H9 (cell line): ENCODE measurements around the gene TMTC1. TPM values are rescaled to one million over a fixed set of nuclear protein-coding genes. Genes with fewer than 3 reads are reported as not detected.

Source experiments
- DNase-seq: peaks from one replicate; pipeline ENCODE4 v3.0.0-alpha.2; 2017
- H2AFZ ChIP-seq: one replicate; pipeline ENCODE4 v1.6.1; 2013; ENCODE audit warnings: mild to moderate bottlenecking, low read length, control low read depth, moderate library complexity
- H2AK5ac ChIP-seq: 2 replicates; pipeline ENCODE4 v1.6.1; 2013; ENCODE audit warnings: low read length, control low read depth, mixed read lengths; ENCODE audit not compliant: insufficient read length
- H2BK120ac ChIP-seq: one replicate; pipeline ENCODE4 v1.6.1; 2013; ENCODE audit warnings: low read depth, mild to moderate bottlenecking, low read length, control low read depth, inconsistent platforms; ENCODE audit not compliant: poor library complexity, severe bottlenecking
- H2BK12ac ChIP-seq: 2 replicates; pipeline ENCODE4 v1.6.1; 2013; ENCODE audit warnings: low read length, control low read depth, mixed read lengths, low read depth; ENCODE audit not compliant: insufficient read length
- H2BK15ac ChIP-seq: 2 replicates; pipeline ENCODE4 v1.6.1; 2013; ENCODE audit warnings: low read depth, low read length, control low read depth
- H2BK20ac ChIP-seq: one replicate; pipeline ENCODE4 v1.6.1; 2013; ENCODE audit warnings: low read depth, mild to moderate bottlenecking, low read length, control low read depth, inconsistent platforms; ENCODE audit not compliant: poor library complexity, severe bottlenecking
- H2BK5ac ChIP-seq: 2 replicates; pipeline ENCODE4 v1.6.1; 2013; ENCODE audit warnings: low read length, control low read depth, mixed read lengths; ENCODE audit not compliant: insufficient read length
- H3K14ac ChIP-seq: 2 replicates; pipeline ENCODE4 v1.6.1; 2013; ENCODE audit warnings: low read length, control low read depth; ENCODE audit not compliant: insufficient read depth
- H3K18ac ChIP-seq: 2 replicates; pipeline ENCODE4 v1.6.1; 2013; ENCODE audit warnings: low read depth, mild to moderate bottlenecking, mixed read lengths, low read length, control low read depth; ENCODE audit not compliant: insufficient read length
- H3K23ac ChIP-seq: 2 replicates; pipeline ENCODE4 v1.6.1; 2013; ENCODE audit warnings: low read length, control low read depth, mixed read lengths, low read depth; ENCODE audit not compliant: insufficient read length
- H3K23me2 ChIP-seq: 2 replicates; pipeline ENCODE4 v1.6.1; 2013; ENCODE audit warnings: low read depth, mild to moderate bottlenecking, mixed read lengths, low read length, control low read depth; ENCODE audit not compliant: insufficient read length, poor library complexity, severe bottlenecking
- H3K27ac ChIP-seq: 2 replicates; pipeline ENCODE4 v1.5.1; 2013; ENCODE audit warnings: low read length, control low read depth, mixed read lengths, low read depth; ENCODE audit not compliant: insufficient read length
- H3K27me3 ChIP-seq: 2 replicates; pipeline ENCODE4 v1.6.1; 2013; ENCODE audit warnings: low read length, control low read depth, inconsistent platforms; ENCODE audit not compliant: insufficient read depth
- H3K4ac ChIP-seq: 2 replicates; pipeline ENCODE4 v1.6.1; 2013; ENCODE audit warnings: low read depth, mild to moderate bottlenecking, control low read depth, inconsistent platforms, low read length, moderate library complexity
- H3K4me1 ChIP-seq: 2 replicates; pipeline ENCODE4 v1.6.1; 2013; ENCODE audit warnings: low read length, control low read depth, inconsistent platforms; ENCODE audit not compliant: insufficient read depth
- H3K4me2 ChIP-seq: 2 replicates; pipeline ENCODE4 v1.6.1; 2013; ENCODE audit warnings: low read length, control low read depth, mixed read lengths; ENCODE audit not compliant: insufficient read length, insufficient read depth
- H3K56ac ChIP-seq: 2 replicates; pipeline ENCODE4 v1.6.1; 2013; ENCODE audit warnings: low read depth, mild to moderate bottlenecking, mixed read lengths, low read length, control low read depth; ENCODE audit not compliant: insufficient read length
- H3K79me1 ChIP-seq: 2 replicates; pipeline ENCODE4 v1.6.1; 2013; ENCODE audit warnings: low read depth, mild to moderate bottlenecking, moderate library complexity, low read length, control low read depth, inconsistent platforms; ENCODE audit not compliant: insufficient read depth, poor library complexity, severe bottlenecking
- H3K79me2 ChIP-seq: 2 replicates; pipeline ENCODE4 v1.6.1; 2013; ENCODE audit warnings: low read length, control low read depth, inconsistent platforms; ENCODE audit not compliant: insufficient read depth
- H3K9ac ChIP-seq: 2 replicates; pipeline ENCODE4 v1.6.1; 2013; ENCODE audit warnings: low read length, control low read depth, mixed read lengths; ENCODE audit not compliant: insufficient read length; ENCODE audit errors: extremely low read depth
- H3K9me3 ChIP-seq: one replicate; pipeline ENCODE4 v1.6.1; 2013; ENCODE audit warnings: low read depth, low read length, inconsistent platforms; ENCODE audit not compliant: control insufficient read depth
- H3T11ph ChIP-seq: one replicate; pipeline ENCODE4 v1.6.1; 2013; ENCODE audit warnings: mild to moderate bottlenecking, low read length, control low read depth, inconsistent platforms
- H4K20me1 ChIP-seq: one replicate; pipeline ENCODE4 v1.6.1; 2013; ENCODE audit not compliant: control insufficient read depth, insufficient read length, insufficient read depth
- H4K5ac ChIP-seq: 2 replicates; pipeline ENCODE4 v1.6.1; 2013; ENCODE audit warnings: low read depth, mild to moderate bottlenecking, mixed read lengths, low read length, control low read depth; ENCODE audit not compliant: insufficient read length
- H4K8ac ChIP-seq: replicated peaks from 2 replicates; pipeline ENCODE4 v1.6.1; 2013; ENCODE audit warnings: low read length, control low read depth, mixed read lengths, low read depth; ENCODE audit not compliant: insufficient read length
- H4K91ac ChIP-seq: 2 replicates; pipeline ENCODE4 v1.6.1; 2013; ENCODE audit warnings: low read depth, mild to moderate bottlenecking, moderate library complexity, mixed read lengths, low read length, control low read depth; ENCODE audit not compliant: insufficient read length
- H3K27ac Mint-ChIP-seq, 3 experiments: 2 replicates in 2 of 3; 3 replicates in 1 of 3; pipeline ENCODE4 v1.8.0; 2020 to 2021; ENCODE audit warnings: mixed read lengths in 3 of 3, mild to moderate bottlenecking in 1 of 3, moderate library complexity in 1 of 3
- H3K27me3 Mint-ChIP-seq: 2 replicates; pipeline ENCODE4 v1.8.0; 2021; ENCODE audit warnings: low read depth, mild to moderate bottlenecking, moderate library complexity, mixed read lengths
- H3K36me3 Mint-ChIP-seq, 3 experiments: 2 replicates in 2 of 3; 3 replicates in 1 of 3; pipeline ENCODE4 v1.8.0; 2020 to 2021; ENCODE audit warnings: low read depth in 3 of 3, mixed read lengths in 3 of 3; ENCODE audit not compliant: insufficient read depth in 1 of 3
- H3K4me1 Mint-ChIP-seq, 2 experiments: 2 replicates each; pipeline ENCODE4 v1.8.0; 2020; ENCODE audit warnings: mixed read lengths in 2 of 2
- H3K4me3 Mint-ChIP-seq, 2 experiments: 2 replicates in 1 of 2; 3 replicates in 1 of 2; pipeline ENCODE4 v1.8.0; 2020 to 2021; ENCODE audit warnings: mild to moderate bottlenecking in 2 of 2, mixed read lengths in 2 of 2, moderate library complexity in 1 of 2
- H3K9me3 Mint-ChIP-seq, 2 experiments: 2 replicates in 1 of 2; 3 replicates in 1 of 2; pipeline ENCODE4 v1.8.0; 2020; ENCODE audit warnings: mild to moderate bottlenecking in 2 of 2, mixed read lengths in 2 of 2, moderate library complexity in 1 of 2
- CTCF ChIP-seq: fragments of 200-600 bp; sonication (generic); conservative IDR thresholded peaks from 3 replicates; pipeline ENCODE4 v1.8.0; 2021; ENCODE audit warnings: antibody characterized with exemption, mild to moderate bottlenecking
- WGBS: extraction: QIAGEN DNeasy Blood & Tissue Kit; methylation state at CpG from one replicate; pipeline ENCODE4 v1.1.7; 2013; ENCODE audit warnings: missing lambda C conversion rate, low lambda C conversion rate, mixed read lengths; ENCODE audit not compliant: insufficient read length; ENCODE audit errors: extremely low coverage; 5-methylcytosine and 5-hydroxymethylcytosine counted together
- total RNA-seq: library from RNA; stranded (reverse); gene quantifications from 2 replicates; pipeline ENCODE4 v1.2.1, GENCODE V29; 2021

Gene TMTC1
- total RNA-seq, 1 experiment from 2014 or later = 16.1 TPM

DNA sequence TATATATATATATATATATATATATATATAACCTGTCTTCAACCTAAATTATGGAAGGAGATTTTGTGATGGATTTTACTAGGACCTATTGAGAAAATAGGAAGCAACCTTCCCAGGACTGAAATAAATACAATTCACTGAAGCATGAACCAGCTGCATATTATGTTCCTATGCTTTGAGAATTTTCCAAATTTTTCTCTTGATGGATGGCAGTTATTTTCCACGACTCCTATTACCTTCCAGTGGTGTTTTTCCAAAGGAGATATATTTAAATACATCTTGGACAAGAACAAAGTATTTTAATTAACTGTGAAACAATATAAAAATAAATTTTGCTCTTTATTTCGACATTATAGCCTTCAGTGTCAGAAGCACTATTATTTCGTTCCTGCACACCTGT is 87.9 kb downstream of the TMTC1 start:
- H3K9me3 Mint-ChIP-seq = peaks cover 0 to 2% of the 10 kb centered on the region in 2 experiments; a peak in 1 of 5 replicates
- H3K79me1 ChIP-seq = no peaks in the 10 kb centered on the region
- H3K9ac ChIP-seq = no peak overlapping the region
- no peak overlapping the region for H2BK120ac ChIP-seq
- H3K36me3 Mint-ChIP-seq = 0 out of 7 replicates have a peak, but pooled peaks cover 0 to 5% (median 0%) of the 10 kb centered on the region in 3 experiments
- H2AFZ ChIP-seq = no peak overlapping the region
- DNase-seq = no peak
- no peaks in the 10 kb centered on the region for H3K79me2 ChIP-seq
- no peak overlapping the region for H2BK20ac ChIP-seq
- no peak overlapping the region for H3K23ac ChIP-seq
- peaks cover 35 to 37% of the 10 kb centered on the region in 2 experiments for H3K4me1 Mint-ChIP-seq
- no peak overlapping the region for H4K8ac ChIP-seq
- no peak overlapping the region for H3T11ph ChIP-seq
- no peak overlapping the region for H2BK5ac ChIP-seq
- no peak overlapping the region for H3K27ac Mint-ChIP-seq
- H4K20me1 ChIP-seq = no peaks in the 10 kb centered on the region
- H3K9me3 ChIP-seq = no peaks in the 10 kb centered on the region
- no peak overlapping the region for H3K4ac ChIP-seq
- H3K27me3 ChIP-seq = no peaks in the 10 kb centered on the region
- H3K14ac ChIP-seq = no peak overlapping the region
- no peak overlapping the region for H3K27ac ChIP-seq
- no peak overlapping the region for H3K56ac ChIP-seq
- H3K27me3 Mint-ChIP-seq = no peaks in the 10 kb centered on the region
- H3K4me1 ChIP-seq = peaks cover 5% of the 10 kb centered on the region; the same call in 1 of the 2 replicates
- H4K91ac ChIP-seq = no peak overlapping the region
- H3K4me3 Mint-ChIP-seq = no peak overlapping the region
- H3K18ac ChIP-seq = no peak overlapping the region
- no CpG with 5 or more reads among the region's 3 CpGs for WGBS
- no peak overlapping the region for H2BK12ac ChIP-seq
- H2AK5ac ChIP-seq = no peak overlapping the region
- no peaks in the 10 kb centered on the region for H3K23me2 ChIP-seq
- H4K5ac ChIP-seq = no peak overlapping the region
- no peak overlapping the region for H3K4me2 ChIP-seq
- no peak for TF ChIP-seq CTCF
- H2BK15ac ChIP-seq = no peak overlapping the region
